Glutamatergic neuron (in vitro differentiated cells): ENCODE measurements around the gene SCGB1D2. TPM values are rescaled to one million over a fixed set of nuclear protein-coding genes. Genes with fewer than 3 reads are reported as not detected.

ENCODE experiments used
- DNase-seq: peaks from one replicate; pipeline ENCODE4 v3.0.0; 2022
- H3K27ac Mint-ChIP-seq: one replicate; pipeline ENCODE4 v1.8.0; 2020; ENCODE audit warnings: mild to moderate bottlenecking, mixed read lengths, inconsistent platforms; ENCODE audit not compliant: unreplicated experiment
- H3K27me3 Mint-ChIP-seq: one replicate; pipeline ENCODE4 v1.8.0; 2020; ENCODE audit warnings: mild to moderate bottlenecking, moderate library complexity, mixed read lengths, inconsistent platforms; ENCODE audit not compliant: unreplicated experiment
- H3K36me3 Mint-ChIP-seq: one replicate; pipeline ENCODE4 v1.8.0; 2020; ENCODE audit warnings: mild to moderate bottlenecking, mixed read lengths, inconsistent platforms; ENCODE audit not compliant: unreplicated experiment
- H3K4me1 Mint-ChIP-seq: one replicate; pipeline ENCODE4 v1.8.0; 2020; ENCODE audit warnings: mild to moderate bottlenecking, low read depth, mixed read lengths, inconsistent platforms; ENCODE audit not compliant: unreplicated experiment
- H3K4me3 Mint-ChIP-seq: one replicate; pipeline ENCODE4 v1.8.0; 2020; ENCODE audit warnings: mild to moderate bottlenecking, mixed read lengths, inconsistent platforms; ENCODE audit not compliant: unreplicated experiment
- H3K9me3 Mint-ChIP-seq: one replicate; pipeline ENCODE4 v1.8.0; 2020; ENCODE audit warnings: mild to moderate bottlenecking, moderate library complexity, mixed read lengths, inconsistent platforms; ENCODE audit not compliant: unreplicated experiment
- total RNA-seq: library from RNA; stranded (reverse); fragmentation: NEBNext Ultra II Directional; extraction: Animal tissue kit (Norgen Biotek cat#: 25700); gene quantifications from one replicate; pipeline ENCODE4 v1.2.1, GENCODE V29; 2021; ENCODE audit not compliant: unreplicated experiment
- TF ChIP-seq, protein P1 (sequence below): fragments of 200-600 bp; sonication (generic); IDR thresholded peaks from one replicate; pipeline ENCODE4 v1.5.0; 2021; ENCODE audit not compliant: partially characterized antibody, unreplicated experiment

The SCGB1D2 gene
- total RNA-seq, 1 donor from 2014 or later, result not detected

DNA sequence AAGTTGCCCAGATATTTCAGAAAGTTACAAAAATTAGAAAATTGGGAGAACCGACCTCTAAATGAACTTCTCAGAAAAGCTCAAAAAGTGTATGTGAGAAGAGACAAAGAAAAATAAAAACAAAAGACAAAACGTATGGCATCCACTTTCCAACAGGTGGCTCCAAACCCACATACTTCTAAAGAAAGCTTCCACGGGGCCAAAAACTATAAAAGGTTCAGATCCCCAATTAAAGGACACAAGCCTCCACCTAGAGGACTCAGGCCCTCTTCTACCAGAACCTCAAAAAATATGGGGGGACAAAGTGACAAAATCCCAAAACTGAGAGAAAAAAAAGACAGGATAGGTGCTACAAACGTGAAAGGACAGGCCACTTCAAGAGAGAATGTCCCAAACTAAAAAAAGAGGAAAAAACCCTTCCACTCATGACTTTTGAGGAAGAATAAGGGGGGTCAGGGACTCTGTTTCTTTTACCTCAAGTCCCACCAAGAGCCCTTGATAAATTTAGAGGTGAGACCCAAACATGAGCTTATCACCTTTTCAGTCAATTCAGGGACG, 24.8 kb upstream of the SCGB1D2 start:
- Mint-ChIP-seq H3K27me3 (no peaks in the 10 kb centered on the region), H3K9me3 (peaks cover 3% of the 10 kb centered on the region), H3K4me1 (peaks cover 5% of the 10 kb centered on the region), H3K4me3 (no peak overlapping the region), H3K36me3 (peaks cover 4% of the 10 kb centered on the region), H3K27ac (no peak overlapping the region)
- no peak for DNase-seq
- TF ChIP-seq, protein P1, sequence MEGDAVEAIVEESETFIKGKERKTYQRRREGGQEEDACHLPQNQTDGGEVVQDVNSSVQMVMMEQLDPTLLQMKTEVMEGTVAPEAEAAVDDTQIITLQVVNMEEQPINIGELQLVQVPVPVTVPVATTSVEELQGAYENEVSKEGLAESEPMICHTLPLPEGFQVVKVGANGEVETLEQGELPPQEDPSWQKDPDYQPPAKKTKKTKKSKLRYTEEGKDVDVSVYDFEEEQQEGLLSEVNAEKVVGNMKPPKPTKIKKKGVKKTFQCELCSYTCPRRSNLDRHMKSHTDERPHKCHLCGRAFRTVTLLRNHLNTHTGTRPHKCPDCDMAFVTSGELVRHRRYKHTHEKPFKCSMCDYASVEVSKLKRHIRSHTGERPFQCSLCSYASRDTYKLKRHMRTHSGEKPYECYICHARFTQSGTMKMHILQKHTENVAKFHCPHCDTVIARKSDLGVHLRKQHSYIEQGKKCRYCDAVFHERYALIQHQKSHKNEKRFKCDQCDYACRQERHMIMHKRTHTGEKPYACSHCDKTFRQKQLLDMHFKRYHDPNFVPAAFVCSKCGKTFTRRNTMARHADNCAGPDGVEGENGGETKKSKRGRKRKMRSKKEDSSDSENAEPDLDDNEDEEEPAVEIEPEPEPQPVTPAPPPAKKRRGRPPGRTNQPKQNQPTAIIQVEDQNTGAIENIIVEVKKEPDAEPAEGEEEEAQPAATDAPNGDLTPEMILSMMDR, result no peak

DNA sequence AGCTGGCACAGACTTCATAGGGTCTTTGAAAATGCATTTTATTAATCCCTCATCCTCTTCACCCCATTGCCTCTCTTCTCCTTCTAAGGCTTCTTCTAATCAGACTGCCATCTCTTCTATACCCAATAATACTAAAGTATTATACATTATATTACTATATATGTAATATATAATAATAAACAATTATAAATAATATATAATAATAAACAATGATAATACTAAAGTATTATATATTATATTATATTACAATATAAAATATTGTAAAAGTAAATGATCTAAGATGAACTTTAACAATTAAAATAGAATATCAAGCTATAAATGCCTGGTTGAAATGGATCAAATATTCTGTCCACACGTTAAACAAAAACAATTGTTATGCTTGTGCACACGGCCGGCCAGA, 20.5 kb upstream of the SCGB1D2 start:
- TF ChIP-seq, protein P1, result no peak

DNA sequence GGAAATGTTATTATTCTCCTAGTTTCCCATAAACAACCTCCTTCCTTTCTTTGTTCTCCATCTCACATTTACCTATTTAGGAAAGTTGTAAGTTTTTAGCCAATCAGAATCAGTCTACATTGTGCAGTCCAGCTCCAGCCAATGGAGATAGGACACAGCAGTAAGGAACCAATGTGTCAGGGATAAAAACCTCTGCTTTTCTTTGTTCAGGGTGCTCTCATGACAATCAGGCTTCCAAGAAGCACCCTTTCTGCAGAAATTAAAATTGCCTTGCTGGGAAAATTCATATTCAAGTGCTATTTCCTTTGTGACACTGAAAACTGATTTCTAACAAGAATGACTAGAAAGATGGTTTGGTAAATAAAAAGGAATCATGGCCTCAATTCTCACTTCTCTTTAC, 18.9 kb upstream of the SCGB1D2 start:
- TF ChIP-seq, protein P1, result no peak
- H3K36me3 Mint-ChIP-seq, result peaks cover 23% of the 10 kb centered on the region
- H3K4me1 Mint-ChIP-seq, result no peaks in the 10 kb centered on the region
- DNase-seq, result no peak
- H3K27me3 Mint-ChIP-seq, result no peaks in the 10 kb centered on the region
- H3K27ac Mint-ChIP-seq, result no peak overlapping the region
- peaks cover 10% of the 10 kb centered on the region for H3K9me3 Mint-ChIP-seq
- no peak overlapping the region for H3K4me3 Mint-ChIP-seq

More for the DNA sequence above, 20.5 kb upstream of the SCGB1D2 start:
- Mint-ChIP-seq H3K9me3 (peaks cover 10% of the 10 kb centered on the region), H3K27ac (no peak overlapping the region), H3K36me3 (peaks cover 23% of the 10 kb centered on the region), H3K27me3 (no peaks in the 10 kb centered on the region), H3K4me3 (no peak overlapping the region), H3K4me1 (peaks cover 3% of the 10 kb centered on the region)
- no peak for DNase-seq

DNA sequence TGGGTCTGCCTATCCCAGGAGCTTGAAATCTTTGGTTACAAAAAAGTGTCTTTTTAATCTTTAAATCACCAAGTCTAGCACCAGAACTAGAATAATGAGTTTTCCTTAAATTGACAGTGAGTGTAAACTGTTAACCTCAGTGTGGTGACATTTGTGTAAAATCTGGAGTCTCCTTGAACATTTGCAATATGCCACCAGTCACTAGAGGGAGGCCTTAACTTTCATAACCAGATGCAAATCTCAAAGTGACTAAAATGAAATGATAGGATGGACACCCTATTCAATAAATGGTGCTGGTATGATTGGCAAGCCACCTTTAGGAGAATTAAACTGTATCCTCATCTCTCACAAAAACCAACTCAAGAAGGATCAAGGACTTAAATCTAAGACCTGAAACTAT, 8.3 kb upstream of the SCGB1D2 start:
- no peak overlapping the region for H3K4me3 Mint-ChIP-seq
- H3K27ac Mint-ChIP-seq, result no peak overlapping the region
- H3K9me3 Mint-ChIP-seq, result no peaks in the 10 kb centered on the region
- peaks cover 2% of the 10 kb centered on the region for H3K27me3 Mint-ChIP-seq
- H3K4me1 Mint-ChIP-seq, result no peaks in the 10 kb centered on the region
- DNase-seq, result no peak
- no peaks in the 10 kb centered on the region for H3K36me3 Mint-ChIP-seq
- TF ChIP-seq, protein P1, result no peak

DNA sequence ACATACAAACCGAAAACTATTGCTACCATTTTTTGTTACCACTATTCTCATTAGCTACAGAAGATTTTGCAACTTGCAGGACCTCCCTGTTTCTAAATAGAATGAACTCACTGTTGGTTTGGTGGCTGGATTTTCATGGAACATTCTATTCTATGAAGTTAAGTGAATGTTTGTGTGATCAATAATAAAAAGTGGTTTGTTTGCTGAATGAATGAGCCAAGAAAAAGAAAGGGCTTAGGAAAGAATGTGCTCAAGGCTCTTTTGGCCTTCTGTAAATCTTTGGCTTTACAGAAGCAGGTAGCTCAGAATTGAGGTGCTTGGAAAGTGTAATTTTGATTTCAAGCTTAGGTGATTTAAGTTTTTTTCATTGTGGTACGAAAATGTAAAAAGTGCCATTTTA, 5.9 kb upstream of the SCGB1D2 start:
- no peak overlapping the region for H3K27ac Mint-ChIP-seq
- peaks cover 2% of the 10 kb centered on the region for H3K27me3 Mint-ChIP-seq
- no peaks in the 10 kb centered on the region for H3K36me3 Mint-ChIP-seq
- no peaks in the 10 kb centered on the region for H3K4me1 Mint-ChIP-seq
- TF ChIP-seq, protein P1, result no peak
- DNase-seq, result no peak
- peaks cover 1% of the 10 kb centered on the region for H3K9me3 Mint-ChIP-seq
- H3K4me3 Mint-ChIP-seq, result no peak overlapping the region
